CD4-positive, alpha-beta T cell treated with Interleukin-1 beta for 1 hour (primary cell): ENCODE data around the gene SZRD1.
A peak's percentile ranks its signal among the peaks of the same experiment; 100 is the strongest.

Experiments
- DNase-seq, 2 donors: peaks; one replicate each; pipeline ENCODE4 v3.0.0-alpha.2; 2020 to 2022

SZRD1 gene

GRCh38 chr1:16367968-16368890, 1.2 kb downstream of the SZRD1 start:
- DNase-seq, result peak in 1 of 2 donors; percentile 29

GRCh38 chr1:16369821-16370220, 2.8 kb downstream of the SZRD1 start:
- DNase-seq, result no peak

DNA sequence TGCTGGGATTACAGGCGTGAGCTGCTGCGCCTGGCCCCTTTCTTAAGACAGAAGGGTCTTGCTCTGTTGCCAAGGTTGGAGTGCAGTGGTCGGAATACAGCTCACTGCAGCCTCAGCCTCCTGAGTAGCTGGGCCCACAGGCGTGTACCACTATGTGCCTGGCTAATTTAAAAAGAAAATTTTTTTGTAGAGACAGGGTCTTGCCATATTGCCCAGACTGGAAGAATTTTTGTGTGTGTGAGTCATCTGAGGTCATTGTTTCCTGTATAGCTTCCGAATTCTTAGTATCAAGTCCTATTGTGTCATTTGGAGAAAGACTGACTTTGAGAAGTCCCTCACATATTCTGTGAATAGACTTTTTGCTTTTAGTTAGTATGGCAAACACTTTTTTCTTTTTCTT, 4.7 kb downstream of the SZRD1 start:
- peak in 1 of 2 donors; percentile 42 for DNase-seq

DNA sequence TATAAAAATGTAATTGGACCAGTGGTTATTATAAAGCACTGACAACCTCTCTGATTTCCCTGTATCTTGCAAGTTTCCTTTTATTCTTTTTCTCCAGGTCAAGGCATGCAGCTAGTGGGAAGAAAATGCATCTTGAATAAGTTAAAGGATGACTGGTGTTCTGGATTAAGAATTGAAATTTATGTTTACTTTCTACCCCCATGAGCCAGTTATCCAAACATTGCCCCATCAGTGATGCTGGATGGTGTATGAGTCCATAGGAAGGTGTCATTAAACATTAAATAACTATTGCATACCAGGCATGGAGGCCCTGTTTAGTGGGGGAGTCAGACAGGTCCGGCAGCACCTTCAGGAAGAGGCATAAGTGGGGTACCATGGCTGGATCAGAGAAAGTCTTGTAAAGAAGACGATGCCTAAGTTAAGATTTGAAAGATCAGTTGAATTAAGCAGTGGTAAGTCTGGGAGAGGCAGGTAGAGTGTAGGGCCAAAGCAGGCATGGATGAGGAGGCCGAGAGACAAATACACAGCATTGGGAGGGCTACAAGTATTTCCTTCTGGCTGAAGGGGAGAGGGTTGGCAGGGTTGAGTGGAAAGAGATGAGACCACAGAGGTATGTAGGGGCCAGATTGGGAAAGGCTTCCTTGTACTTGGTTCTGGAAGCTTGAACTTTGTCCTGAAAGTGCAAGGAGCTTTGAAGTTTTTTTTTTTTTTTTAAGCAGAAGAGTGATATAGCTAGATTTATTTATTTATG, 5.7 kb downstream of the SZRD1 start:
- no peak for DNase-seq

DNA sequence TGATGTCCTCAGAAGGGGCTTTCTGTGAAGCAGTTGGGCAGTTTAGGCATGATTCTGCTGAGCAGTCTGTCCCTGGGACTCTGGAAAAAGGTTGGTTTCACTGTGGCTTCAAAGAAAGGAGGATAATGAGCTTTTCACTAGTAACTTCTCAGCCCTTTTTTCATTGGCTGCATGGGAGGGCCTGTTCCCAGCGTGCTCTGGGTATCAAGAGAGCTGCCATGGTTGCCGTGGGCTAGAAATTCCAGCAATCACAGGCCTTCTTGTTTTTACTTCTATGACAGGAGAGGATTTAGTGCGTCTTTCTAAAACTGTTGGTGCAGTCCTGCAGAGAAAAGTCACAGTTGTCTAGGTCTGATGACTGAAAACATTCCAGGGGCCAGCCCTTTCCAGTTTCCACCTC, 7.2 kb downstream of the SZRD1 start:
- DNase-seq, result no peak

DNA sequence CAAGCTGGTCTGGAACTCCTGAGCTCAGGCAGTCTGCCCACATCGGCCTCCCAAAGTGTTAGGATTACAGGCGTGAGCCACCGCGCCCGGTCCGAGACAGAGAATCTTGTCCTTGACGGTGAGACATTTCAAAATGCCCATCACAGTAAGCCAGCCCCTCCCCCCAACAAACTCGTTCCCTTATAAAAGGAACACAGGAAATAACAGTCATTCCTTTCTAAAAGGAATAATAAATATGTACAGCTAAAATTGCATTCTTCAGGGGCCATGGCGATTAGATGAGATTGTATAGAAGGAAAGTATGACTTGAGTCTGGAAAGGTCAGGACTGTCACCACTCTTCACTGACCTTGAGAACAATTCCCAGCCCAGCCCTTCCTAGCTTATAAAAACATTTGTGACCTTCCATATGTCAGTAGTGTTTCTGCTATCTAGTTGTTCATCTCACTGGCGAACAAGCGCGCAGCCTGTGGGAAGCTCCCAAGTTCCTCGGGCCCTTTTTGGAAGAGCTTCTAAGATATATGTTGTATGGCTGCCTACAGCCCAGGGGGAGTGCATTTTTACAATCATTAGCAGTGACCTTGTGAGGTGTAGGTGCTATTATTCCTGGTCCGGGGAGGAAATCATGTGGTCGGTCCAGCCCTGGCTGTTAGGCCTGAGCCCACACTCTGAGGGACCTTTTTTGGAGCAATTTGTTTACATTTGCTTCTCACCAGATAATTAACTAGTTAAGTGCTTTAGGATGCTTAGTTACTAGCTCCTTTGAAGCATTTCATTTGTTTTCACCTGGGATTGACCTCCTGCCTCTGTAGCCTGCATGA, 8.7 kb downstream of the SZRD1 start:
- DNase-seq, result no peak

- no peak for DNase-seq
Observed at GRCh38 chr1:16376971-16377370, 9.9 kb downstream of the SZRD1 start.

DNA sequence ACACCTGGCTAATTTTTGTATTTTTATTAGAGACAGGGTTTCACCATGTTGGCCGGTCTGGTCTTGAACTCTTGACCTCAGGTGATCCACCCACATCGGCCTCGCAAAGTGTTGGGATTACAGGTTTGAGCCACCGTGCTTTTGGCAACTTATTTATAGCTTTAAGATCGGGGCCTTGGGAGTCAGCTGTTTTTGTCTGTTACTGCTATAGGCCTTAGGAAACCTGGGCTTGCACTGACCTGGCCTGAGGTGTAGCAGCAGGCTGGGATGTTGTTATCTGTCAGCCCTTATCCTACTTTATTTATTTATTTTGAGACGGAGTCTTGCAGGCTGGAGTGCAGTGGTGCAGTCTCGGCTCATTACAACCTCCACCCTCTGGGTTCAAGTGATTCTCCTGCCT, 11.4 kb downstream of the SZRD1 start:
- DNase-seq, result no peak

DNA sequence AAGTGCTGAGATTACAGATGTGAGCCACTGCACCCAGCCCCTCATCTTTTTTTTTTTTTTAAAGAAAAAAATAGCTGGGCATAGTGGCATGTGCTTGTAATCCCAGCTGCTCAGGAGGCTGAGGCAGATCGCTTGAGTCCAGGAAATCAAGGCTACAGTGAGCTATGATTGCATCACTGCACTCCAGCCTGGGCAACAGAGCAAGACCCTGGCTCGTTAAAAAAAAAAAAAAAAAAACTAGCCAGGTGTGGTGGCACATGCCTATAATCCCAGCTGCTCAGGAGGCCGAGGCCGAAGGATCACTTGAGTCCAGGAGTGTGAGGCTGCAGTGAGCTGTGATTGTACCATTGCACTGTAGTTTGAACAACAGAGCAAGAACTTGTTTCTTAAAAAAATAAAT, 13.8 kb downstream of the SZRD1 start:
- DNase-seq, result no peak

- no peak for DNase-seq
Observed at GRCh38 chr1:16383888-16384287, 16.8 kb downstream of the SZRD1 start.

DNA sequence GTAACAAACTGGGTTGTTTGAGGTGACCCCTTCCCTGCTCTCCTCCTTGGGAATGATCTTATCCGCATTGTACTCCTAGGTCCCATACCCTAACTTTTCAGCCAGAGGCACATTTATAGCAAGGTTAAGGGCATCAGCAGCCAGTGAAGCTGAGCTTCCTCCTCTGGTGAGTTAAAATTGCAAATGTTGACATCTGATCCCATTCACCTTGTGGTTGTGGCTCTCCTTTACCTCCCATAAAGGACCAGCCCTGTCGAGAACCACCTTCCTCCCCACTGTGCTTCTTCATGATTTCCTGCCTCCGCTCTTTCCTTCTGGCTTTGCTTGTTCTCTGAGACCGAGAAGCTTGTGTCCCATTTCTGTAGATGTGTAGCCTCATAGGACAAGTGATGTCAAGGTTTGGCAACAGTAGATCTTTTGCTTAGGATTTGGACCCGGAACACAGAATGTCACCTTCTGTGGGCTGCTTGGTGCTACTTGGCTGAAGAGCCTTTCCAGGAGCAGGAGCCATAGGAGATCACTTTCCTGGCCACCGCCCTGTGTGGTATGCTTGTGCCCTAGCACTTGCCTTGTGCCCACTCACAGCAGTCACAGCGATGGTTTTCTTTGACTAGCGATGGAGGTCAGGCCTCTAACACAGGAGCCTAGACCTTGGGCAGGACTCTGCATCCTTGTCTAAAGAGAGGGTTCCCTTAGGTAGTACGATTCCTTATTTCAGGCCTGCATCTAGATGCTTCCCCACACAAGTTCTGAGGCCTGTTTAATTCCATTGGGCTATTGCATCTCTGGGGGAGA, 18.8 kb downstream of the SZRD1 start:
- DNase-seq, result no peak

GRCh38 chr1:16386454-16387113, 19.5 kb downstream of the SZRD1 start:
- peak in 1 of 2 donors; percentile 17 for DNase-seq

GRCh38 chr1:16387201-16388188, 20.5 kb downstream of the SZRD1 start:
- DNase-seq, result peak in 1 of 2 donors; percentile 31

DNA sequence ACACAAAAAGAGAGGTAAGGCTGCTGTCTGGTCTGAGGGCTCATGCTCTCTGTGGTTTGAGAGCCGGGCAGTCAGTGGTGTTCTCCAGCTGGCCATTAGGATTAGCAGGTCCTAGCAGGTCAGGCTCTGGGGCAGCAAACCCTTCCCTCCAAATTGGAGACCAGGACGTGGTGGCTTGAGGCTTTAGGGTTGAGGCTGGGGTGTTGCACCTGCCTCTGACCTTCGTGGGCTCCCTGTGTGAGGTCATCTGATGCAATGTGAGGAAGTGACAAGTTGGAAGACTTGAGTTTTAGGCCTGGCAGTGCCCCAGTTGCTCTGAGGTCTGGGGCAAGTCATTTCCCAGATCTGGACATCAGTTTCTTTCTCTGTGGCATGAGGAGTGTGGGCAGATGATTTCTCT, 24.4 kb downstream of the SZRD1 start:
- no peak for DNase-seq

GRCh38 chr1:16392740-16393569, 25.9 kb downstream of the SZRD1 start:
- no peak for DNase-seq

GRCh38 chr1:16393570-16394521, 26.8 kb downstream of the SZRD1 start:
- no peak for DNase-seq

DNA sequence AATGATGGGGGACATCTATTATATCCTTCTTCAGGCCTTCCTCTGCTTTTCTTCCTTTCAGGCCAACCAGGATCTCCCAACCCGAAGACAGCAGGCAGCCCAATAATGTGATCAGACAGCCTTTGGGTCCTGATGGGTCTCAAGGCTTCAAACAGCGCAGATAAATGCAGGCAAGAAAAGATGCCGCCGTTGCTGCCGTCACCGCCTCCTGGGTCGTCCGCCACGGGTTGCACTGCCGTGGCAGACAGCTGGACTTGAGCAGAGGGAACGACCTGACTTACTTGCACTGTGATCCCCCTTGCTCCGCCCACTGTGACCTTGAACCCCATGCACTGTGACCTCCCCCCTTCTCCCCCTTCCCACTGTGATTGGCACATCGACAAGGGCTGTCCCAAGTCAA, 27.9 kb downstream of the SZRD1 start:
- no peak for DNase-seq

DNA sequence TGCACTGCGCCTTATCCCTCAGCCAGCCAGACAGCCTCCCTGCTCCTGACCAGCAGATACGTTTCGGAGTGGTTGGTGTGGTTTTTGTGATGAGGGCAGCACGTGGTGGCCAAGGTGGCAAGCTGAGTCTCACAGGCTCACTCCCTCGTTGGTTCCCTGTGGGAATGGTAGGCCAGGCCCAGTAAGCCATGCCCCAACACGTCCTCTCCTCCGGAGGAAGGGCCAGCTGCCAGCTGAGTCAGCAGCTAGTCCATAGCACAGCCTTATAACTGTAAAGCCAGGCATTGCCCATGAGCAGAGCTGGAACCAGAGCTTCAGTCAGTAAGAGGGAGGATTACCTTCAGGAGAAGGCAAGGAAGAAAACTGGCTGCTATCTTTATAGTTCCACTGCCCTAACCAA, 29.5 kb downstream of the SZRD1 start:
- DNase-seq, result no peak
